Neuronal stem cell (in vitro differentiated cells): ENCODE data around the gene ANKRD45.
"Not testable (repeated sequence)": the region's sequence is repeated elsewhere in the genome, so short reads cannot be mapped to it uniquely, and the experiment has no call there.

Experiments
- DNase-seq: peaks from one replicate; pipeline ENCODE4 v3.0.0-alpha.2; 2013; ENCODE audit warnings: low spot score
- H2AFZ ChIP-seq: one replicate; pipeline ENCODE4 v1.6.1; 2013; ENCODE audit warnings: mild to moderate bottlenecking, low read length, inconsistent platforms
- H2AK5ac ChIP-seq: 2 replicates; pipeline ENCODE4 v1.6.1; 2013; ENCODE audit warnings: low read depth, mild to moderate bottlenecking, inconsistent platforms, low read length, moderate library complexity, mixed read lengths
- H2BK120ac ChIP-seq: 2 replicates; pipeline ENCODE4 v1.6.1; 2013; ENCODE audit warnings: low read depth, mild to moderate bottlenecking, inconsistent platforms, low read length, moderate library complexity, mixed read lengths
- H2BK12ac ChIP-seq: one replicate; pipeline ENCODE4 v1.6.1; 2013; ENCODE audit warnings: low read length, inconsistent platforms
- H2BK15ac ChIP-seq: 2 replicates; pipeline ENCODE4 v1.6.1; 2013; ENCODE audit warnings: mild to moderate bottlenecking, low read length, inconsistent platforms, mixed read lengths
- H2BK5ac ChIP-seq: one replicate; pipeline ENCODE4 v1.6.1; 2013; ENCODE audit warnings: inconsistent platforms, mild to moderate bottlenecking, low read length, moderate library complexity
- H3K14ac ChIP-seq: one replicate; pipeline ENCODE4 v1.6.1; 2013; ENCODE audit warnings: low read length, inconsistent platforms
- H3K18ac ChIP-seq: 2 replicates; pipeline ENCODE4 v1.6.1; 2013; ENCODE audit warnings: low read length, inconsistent platforms
- H3K23ac ChIP-seq: 2 replicates; pipeline ENCODE4 v1.6.1; 2013; ENCODE audit warnings: low read depth, mild to moderate bottlenecking, mixed read lengths, low read length, inconsistent platforms; ENCODE audit not compliant: poor library complexity
- H3K27ac ChIP-seq: replicated peaks from 3 replicates; pipeline ENCODE4 v1.5.1; 2013; ENCODE audit warnings: low read length, inconsistent platforms
- H3K27me3 ChIP-seq, 3 experiments: 2 replicates each; pipeline ENCODE4 v1.6.1; 2013; ENCODE audit warnings: low read length in 3 of 3, mild to moderate bottlenecking in 2 of 3, inconsistent platforms in 1 of 3, low read depth in 1 of 3, mixed read lengths in 1 of 3, moderate library complexity in 1 of 3; ENCODE audit not compliant: control insufficient read depth in 3 of 3, insufficient read depth in 3 of 3
- H3K36me3 ChIP-seq, 2 donors: replicated peaks in 1 of 2; 2 replicates each; pipeline ENCODE4 v1.6.1; 2013; ENCODE audit warnings: low read length in 2 of 2; ENCODE audit not compliant: control insufficient read depth in 2 of 2, insufficient read depth in 2 of 2
- H3K4ac ChIP-seq: 2 replicates; pipeline ENCODE4 v1.6.1; 2013; ENCODE audit warnings: inconsistent platforms, mild to moderate bottlenecking, low read length, moderate library complexity
- H3K4me1 ChIP-seq, 2 donors: 1 replicate in 1 of 2; 2 replicates in 1 of 2; pipeline ENCODE4 v1.6.1; 2013; ENCODE audit warnings: low read length in 2 of 2, low read depth in 1 of 2; ENCODE audit not compliant: control insufficient read depth in 2 of 2, insufficient read depth in 1 of 2
- H3K4me2 ChIP-seq: one replicate; pipeline ENCODE4 v1.6.1; 2013; ENCODE audit warnings: mild to moderate bottlenecking, low read length, inconsistent platforms; ENCODE audit not compliant: insufficient read depth, poor library complexity, severe bottlenecking
- H3K4me3 ChIP-seq, 2 donors: 2 replicates each; pipeline ENCODE4 v1.5.1; 2013; ENCODE audit warnings: low read length in 2 of 2, mild to moderate bottlenecking in 2 of 2, inconsistent platforms in 1 of 2, moderate library complexity in 1 of 2
- H3K79me1 ChIP-seq: one replicate; pipeline ENCODE4 v1.6.1; 2013; ENCODE audit warnings: low read depth, mild to moderate bottlenecking, inconsistent platforms, low read length, moderate library complexity
- H3K9ac ChIP-seq: one replicate; pipeline ENCODE4 v1.6.1; 2013; ENCODE audit warnings: mild to moderate bottlenecking, low read depth, low read length, inconsistent platforms; ENCODE audit not compliant: poor library complexity
- H3K9me3 ChIP-seq, 2 donors: replicated peaks in 1 of 2; 2 replicates each; pipeline versions ENCODE3 to v1.6.1; 2013; ENCODE audit warnings: low read length in 2 of 2, mild to moderate bottlenecking in 2 of 2, inconsistent platforms in 1 of 2, low read depth in 1 of 2, mixed read lengths in 1 of 2, moderate library complexity in 1 of 2; ENCODE audit not compliant: control insufficient read depth in 2 of 2, insufficient read depth in 1 of 2
- H4K8ac ChIP-seq: one replicate; pipeline ENCODE4 v1.6.1; 2013; ENCODE audit warnings: low read depth, mild to moderate bottlenecking, inconsistent platforms, low read length, moderate library complexity
- H4K91ac ChIP-seq: one replicate; pipeline ENCODE4 v1.6.1; 2013; ENCODE audit warnings: low read length, low read depth, mild to moderate bottlenecking, inconsistent platforms; ENCODE audit not compliant: poor library complexity
- WGBS, 2 donors: extraction: QIAGEN DNeasy Blood & Tissue Kit; methylation state at CpG; one replicate each; pipeline ENCODE4 v1.1.7; 2013; ENCODE audit warnings: missing lambda C conversion rate in 2 of 2, mixed read lengths in 1 of 2; ENCODE audit not compliant: insufficient read length in 2 of 2, insufficient replicate concordance in 1 of 2; ENCODE audit errors: extremely low coverage in 2 of 2; 5-methylcytosine and 5-hydroxymethylcytosine counted together

The ANKRD45 gene

DNA sequence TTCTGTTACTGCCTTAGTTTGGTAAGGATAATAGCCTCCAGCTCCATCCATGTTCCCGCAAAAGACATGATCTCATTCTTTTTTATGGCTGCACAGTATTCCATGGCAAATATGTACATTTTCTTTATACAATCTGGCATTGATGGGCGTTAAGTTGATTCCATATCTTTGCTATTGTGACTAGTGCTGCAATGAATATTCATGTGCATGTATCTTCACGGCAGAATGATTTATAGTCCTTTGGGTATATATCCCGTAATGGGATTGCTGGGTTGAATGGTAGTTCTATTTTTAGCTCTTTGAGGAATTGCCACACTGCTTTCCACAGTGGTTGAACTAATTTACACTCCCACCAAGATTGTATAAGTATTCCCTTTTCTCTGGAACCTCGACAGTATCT lies 78.5 kb downstream of the ANKRD45 start:
- not testable (repeated sequence) for H3K79me1 ChIP-seq, H3K27ac ChIP-seq, H3K36me3 ChIP-seq, H2BK15ac ChIP-seq, H3K4ac ChIP-seq, H3K9ac ChIP-seq, DNase-seq, H2AK5ac ChIP-seq, H4K91ac ChIP-seq, H3K4me1 ChIP-seq, H3K18ac ChIP-seq, H2AFZ ChIP-seq, H3K14ac ChIP-seq, H3K4me2 ChIP-seq, H2BK5ac ChIP-seq, H2BK12ac ChIP-seq, H3K4me3 ChIP-seq, H3K23ac ChIP-seq, H4K8ac ChIP-seq, H3K27me3 ChIP-seq, H3K9me3 ChIP-seq, H2BK120ac ChIP-seq
- WGBS, 2 donors = no CpG with 5 or more reads among the region's 5 CpGs

GRCh38 chr1:173590557-173590956 lies 79.1 kb downstream of the ANKRD45 start:
- H3K4me2 ChIP-seq = no peak overlapping the region
- H3K4me3 ChIP-seq = no peak overlapping the region
- no peaks in the 10 kb centered on the region for H3K36me3 ChIP-seq
- no peak overlapping the region for H3K27ac ChIP-seq
- no peak overlapping the region for H2BK12ac ChIP-seq
- H2BK120ac ChIP-seq = no peak overlapping the region
- no peak overlapping the region for H2AK5ac ChIP-seq
- H2BK5ac ChIP-seq = no peak overlapping the region
- no peak overlapping the region for H4K91ac ChIP-seq
- H3K4ac ChIP-seq = no peak overlapping the region
- no peak overlapping the region for H2BK15ac ChIP-seq
- H3K14ac ChIP-seq = no peak overlapping the region
- H3K9ac ChIP-seq = no peak overlapping the region
- H3K27me3 ChIP-seq = no peaks in the 10 kb centered on the region
- H3K79me1 ChIP-seq = no peaks in the 10 kb centered on the region
- DNase-seq = no peak
- no peak overlapping the region for H2AFZ ChIP-seq
- H3K23ac ChIP-seq = no peak overlapping the region
- no peaks in the 10 kb centered on the region for H3K9me3 ChIP-seq
- no peaks in the 10 kb centered on the region for H3K4me1 ChIP-seq
- no peak overlapping the region for H3K18ac ChIP-seq
- no peak overlapping the region for H4K8ac ChIP-seq
- no CpG with 5 or more reads among the region's 1 CpG for WGBS, 2 donors

- H3K18ac ChIP-seq = no peak overlapping the region
- no peak overlapping the region for H2BK15ac ChIP-seq
- H3K79me1 ChIP-seq = no peaks in the 10 kb centered on the region
- no peak overlapping the region for H3K4me2 ChIP-seq
- no CpG with 5 or more reads among the region's 1 CpG for WGBS, 2 donors
- H3K4me3 ChIP-seq = no peak overlapping the region
- H4K8ac ChIP-seq = no peak overlapping the region
- no peak overlapping the region for H2BK120ac ChIP-seq
- H3K9ac ChIP-seq = no peak overlapping the region
- no peak overlapping the region for H3K23ac ChIP-seq
- H2BK5ac ChIP-seq = no peak overlapping the region
- H2AK5ac ChIP-seq = no peak overlapping the region
- no peak overlapping the region for H2BK12ac ChIP-seq
- H2AFZ ChIP-seq = no peak overlapping the region
- no peak overlapping the region for H3K4ac ChIP-seq
- H3K4me1 ChIP-seq = no peaks in the 10 kb centered on the region
- H3K27me3 ChIP-seq = peaks cover 0 to 3% (median 0%) of the 10 kb centered on the region in 3 experiments
- no peak overlapping the region for H3K27ac ChIP-seq
- H4K91ac ChIP-seq = no peak overlapping the region
- no peaks in the 10 kb centered on the region for H3K9me3 ChIP-seq
- DNase-seq = no peak
- H3K14ac ChIP-seq = no peak overlapping the region
- no peaks in the 10 kb centered on the region for H3K36me3 ChIP-seq
Measured at GRCh38 chr1:173581383-173582079, 88.1 kb downstream of the ANKRD45 start.

DNA sequence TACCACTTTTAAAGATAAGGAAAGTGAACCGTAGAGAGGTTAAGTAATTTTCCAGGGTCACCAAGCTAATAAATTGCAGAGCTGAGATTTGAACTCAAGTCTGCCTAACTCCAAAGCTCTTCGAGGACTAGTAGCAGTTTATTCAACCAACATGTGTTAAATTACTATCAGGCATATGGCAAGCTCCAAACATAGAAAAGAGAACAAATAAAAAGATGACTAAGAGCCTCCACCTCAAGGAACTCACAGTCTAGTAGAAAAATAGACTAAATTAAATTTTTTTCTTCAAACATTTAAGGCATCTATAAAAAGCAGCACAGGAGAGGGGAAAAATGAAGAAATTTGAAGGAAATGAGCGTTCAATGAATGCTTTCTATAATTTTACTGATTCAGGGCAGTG lies 89.0 kb downstream of the ANKRD45 start:
- Histone ChIP-seq H3K9me3 (no peaks in the 10 kb centered on the region), H3K4me2 (no peak overlapping the region), H2BK5ac (no peak overlapping the region), H3K4me3 (no peak overlapping the region), H3K27me3 (peaks cover 0 to 3% (median 0%) of the 10 kb centered on the region in 3 experiments), H2AFZ (no peak overlapping the region), H3K18ac (no peak overlapping the region), H4K91ac (no peak overlapping the region), H2AK5ac (no peak overlapping the region), H2BK15ac (no peak overlapping the region), H4K8ac (no peak overlapping the region), H3K79me1 (no peaks in the 10 kb centered on the region), H3K9ac (no peak overlapping the region), H3K4ac (no peak overlapping the region), H3K23ac (no peak overlapping the region), H3K14ac (no peak overlapping the region), H3K27ac (no peak overlapping the region), H3K4me1 (no peaks in the 10 kb centered on the region), H2BK12ac (no peak overlapping the region), H2BK120ac (no peak overlapping the region), H3K36me3 (no peaks in the 10 kb centered on the region)
- no CpG with 5 or more reads among the region's 3 CpGs for WGBS, 2 donors
- DNase-seq = no peak
